GM12892 (cell line): ENCODE measurements around the gene CRBN.
A peak's percentile ranks its signal among the peaks of the same experiment; 100 is the strongest.

ENCODE experiments used
- DNase-seq: peaks from one replicate; pipeline ENCODE4 v3.0.0; 2011; ENCODE audit not compliant: insufficient read length
- FAIRE-seq: peaks from 2 replicates; lab custom pipeline; 2011; peaks lifted over from hg19 to GRCh38; lab: Jason Lieb, UNC
- POLR2A ChIP-seq: IDR thresholded peaks from 2 replicates; pipeline ENCODE4 v1.6.1; 2011; ENCODE audit warnings: low read depth, low read length, control low read depth
- POLR2AphosphoS5 ChIP-seq: IDR thresholded peaks from 2 replicates; pipeline ENCODE4 v1.6.1; 2011; ENCODE audit warnings: low read depth, low read length, control low read depth
- TAF1 ChIP-seq: IDR thresholded peaks from 2 replicates; pipeline ENCODE4 v1.6.1; 2011; ENCODE audit warnings: low read depth, mild to moderate bottlenecking, control low read depth, low read length, borderline replicate concordance

The CRBN gene

DNA sequence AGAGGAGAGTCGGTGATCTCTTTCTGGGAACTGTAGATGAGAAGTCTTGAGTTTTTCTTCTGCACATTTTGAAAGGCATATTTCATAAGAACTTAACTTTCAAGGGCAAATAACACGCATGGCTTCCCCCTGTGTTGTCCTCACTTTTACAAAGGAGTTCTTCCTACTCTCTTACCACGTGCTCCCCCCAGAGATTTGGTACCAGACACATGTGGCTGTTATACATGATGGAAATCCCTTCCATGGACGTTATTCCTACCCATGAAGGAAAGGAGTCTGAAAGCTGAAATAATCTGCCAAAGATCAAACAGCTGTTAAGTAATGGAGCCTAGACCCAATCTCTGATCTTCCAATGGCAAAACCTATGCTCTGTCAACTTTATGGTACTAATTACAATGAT, 73.7 kb downstream of the CRBN start:
- no peak for FAIRE-seq
- TF ChIP-seq POLR2A (no peak), TAF1 (no peak), POLR2AphosphoS5 (no peak)

DNA sequence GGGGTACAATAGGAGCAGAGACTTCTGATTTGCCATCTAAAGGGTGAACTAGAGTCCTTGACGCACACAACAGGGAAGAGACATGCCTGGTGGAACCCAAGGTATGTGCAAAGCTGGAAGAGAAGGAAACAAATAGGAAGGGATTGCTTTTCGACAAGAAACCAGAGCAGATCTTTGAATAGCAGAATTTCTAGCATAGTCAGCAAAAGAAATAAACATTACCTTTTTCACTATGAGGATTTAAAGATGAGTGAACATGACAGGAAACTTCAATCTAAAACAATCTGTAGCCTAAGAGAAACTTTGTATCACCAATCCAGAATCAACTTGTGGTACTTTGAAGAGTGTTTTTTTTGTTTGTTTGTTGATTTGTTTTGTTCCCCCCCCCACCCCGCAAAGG, 74.2 kb downstream of the CRBN start:
- FAIRE-seq (peak; percentile 40), DNase-seq (no peak)
- TF ChIP-seq POLR2A (no peak), POLR2AphosphoS5 (no peak), TAF1 (no peak)

More for the DNA sequence above, 73.7 kb downstream of the CRBN start:
- no peak for DNase-seq

DNA sequence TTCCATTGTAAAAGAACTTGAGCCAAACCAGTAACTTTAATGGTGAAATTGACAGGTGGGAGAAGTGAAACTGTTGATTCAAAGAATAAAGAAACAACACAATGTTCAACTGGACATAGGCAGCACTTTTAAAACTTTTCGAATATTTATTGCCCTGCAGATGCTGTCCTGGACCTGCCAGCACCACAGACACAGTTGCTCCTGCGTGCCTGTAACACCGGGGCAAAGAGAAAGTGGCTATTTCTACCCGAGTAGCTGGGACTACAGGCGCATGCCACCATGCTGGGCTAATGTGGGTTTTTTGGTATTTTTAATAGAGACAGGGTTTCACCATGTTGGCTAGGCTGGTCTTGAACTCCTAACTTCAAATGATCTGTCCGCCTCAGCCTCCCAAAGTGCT, 76.7 kb downstream of the CRBN start:
- TF ChIP-seq TAF1 (no peak), POLR2A (no peak), POLR2AphosphoS5 (no peak)
- FAIRE-seq (no peak), DNase-seq (no peak)

DNA sequence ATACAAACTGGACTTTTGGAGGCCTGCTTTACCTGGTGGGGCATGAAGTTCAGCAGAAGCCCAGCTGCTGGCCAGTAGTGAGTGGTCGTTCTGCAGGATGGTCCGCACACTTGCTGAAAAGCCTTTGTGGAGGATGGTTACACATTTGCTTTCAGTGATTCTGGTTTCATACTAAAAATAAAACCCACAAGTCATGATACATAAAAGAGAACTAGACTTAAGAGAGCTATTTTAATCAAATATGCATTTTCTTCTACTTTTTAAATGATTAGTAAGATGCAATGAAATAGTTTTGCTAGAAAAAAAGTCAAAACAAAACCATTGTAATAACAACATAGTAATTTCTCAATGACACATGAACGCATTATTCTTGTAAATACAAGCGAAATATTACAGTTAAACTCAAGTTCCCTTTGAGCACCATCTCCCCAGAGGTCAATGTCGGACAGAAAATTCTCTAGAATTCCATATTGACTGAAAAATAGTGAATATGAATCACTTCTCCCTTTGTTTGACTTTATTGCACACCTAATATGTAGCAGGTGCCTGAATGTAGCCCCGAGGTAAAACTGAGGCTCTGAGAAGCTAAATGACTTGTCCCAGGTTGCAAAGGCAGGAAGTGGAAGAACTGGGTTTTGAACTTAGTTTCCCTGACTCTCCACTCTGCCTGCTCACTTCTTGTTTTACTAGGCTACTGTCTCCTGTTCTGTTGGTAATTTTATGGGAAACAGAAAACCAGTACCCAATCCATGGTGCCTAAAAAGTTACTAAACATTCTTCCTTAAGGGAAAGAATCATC, 77.6 kb downstream of the CRBN start:
- TF ChIP-seq POLR2AphosphoS5 (no peak), POLR2A (no peak), TAF1 (no peak)
- FAIRE-seq (peak; percentile 85), DNase-seq (no peak)
